Stimulated activated naive CD4-positive, alpha-beta T cell (primary cell): Measurements from ENCODE around the gene COL7A1.
A peak's percentile ranks its signal among the peaks of the same experiment; 100 is the strongest.

Source experiments
- DNase-seq, 6 experiments: peaks; one replicate each; lab custom pipeline; 2025; lab: John Stamatoyannopoulos, UW

Gene COL7A1

GRCh38 chr3:48619541-48620524 is 24.7 kb upstream of the COL7A1 start:
- DNase-seq, result no peak

- no peak for DNase-seq
Observed at GRCh38 chr3:48617559-48617958, 22.4 kb upstream of the COL7A1 start.

- no peak for DNase-seq
Observed at GRCh38 chr3:48614044-48614443, 18.9 kb upstream of the COL7A1 start.

GRCh38 chr3:48612309-48612708 is 17.2 kb upstream of the COL7A1 start:
- DNase-seq, result no peak

- peak; percentile 81 to 92 (median 86) for DNase-seq
Observed at GRCh38 chr3:48609088-48610005, 14.2 kb upstream of the COL7A1 start, which contains the start of gene UQCRC1. TSS of gene UQCRC1 (minus strand) at chr3:48609646. CDS start at chr3:48609620, 26 bp downstream.

GRCh38 chr3:48607519-48607918 is 12.4 kb upstream of the COL7A1 start:
- DNase-seq, result peak in 1 of 6 experiments; percentile 5

- no peak for DNase-seq
Observed at GRCh38 chr3:48601622-48601994, 6.5 kb upstream of the COL7A1 start.

- DNase-seq, result no peak
Observed at GRCh38 chr3:48600711-48601621, 5.8 kb upstream of the COL7A1 start.

- DNase-seq, result no peak
Observed at GRCh38 chr3:48599509-48600285, 4.6 kb upstream of the COL7A1 start.

- no peak for DNase-seq
Observed at GRCh38 chr3:48599077-48599501, 4.0 kb upstream of the COL7A1 start.

GRCh38 chr3:48598323-48599076 is 3.4 kb upstream of the COL7A1 start:
- no peak for DNase-seq

- no peak for DNase-seq
Observed at GRCh38 chr3:48597408-48597800, 2.3 kb upstream of the COL7A1 start.

- no peak for DNase-seq
Observed at GRCh38 chr3:48596676-48597407, 1.7 kb upstream of the COL7A1 start.

- no peak for DNase-seq
Observed at GRCh38 chr3:48596157-48596556, 1.0 kb upstream of the COL7A1 start.

GRCh38 chr3:48595526-48596121 is 495 bp upstream of the COL7A1 start:
- DNase-seq, result no peak

GRCh38 chr3:48594417-48595049 is 596 bp downstream of the COL7A1 start:
- no peak for DNase-seq

GRCh38 chr3:48593337-48593736 is 1.8 kb downstream of the COL7A1 start:
- DNase-seq, result no peak

GRCh38 chr3:48592519-48593087 is 2.5 kb downstream of the COL7A1 start:
- no peak for DNase-seq
